Ecto neural progenitor cell (in vitro differentiated cells): ENCODE measurements around the gene FAM78B.

Experiments used
- DNase-seq: peaks from one replicate; pipeline ENCODE4 v3.0.0-alpha.2; 2018; ENCODE audit warnings: low spot score

FAM78B gene

GRCh38 chr1:166119471-166119965 lies 47.3 kb downstream of the FAM78B start:
- DNase-seq = no peak

GRCh38 chr1:166117776-166118175 lies 49.0 kb downstream of the FAM78B start:
- no peak for DNase-seq

GRCh38 chr1:166116026-166116425 lies 50.8 kb downstream of the FAM78B start:
- no peak for DNase-seq

- DNase-seq = no peak
These were observed 52.4 kb downstream of the FAM78B start for GRCh38 chr1:166114419-166114818.

GRCh38 chr1:166113630-166114029 lies 53.2 kb downstream of the FAM78B start:
- no peak for DNase-seq

GRCh38 chr1:166113031-166113430 lies 53.8 kb downstream of the FAM78B start:
- no peak for DNase-seq

- DNase-seq = no peak
These were observed 54.4 kb downstream of the FAM78B start for GRCh38 chr1:166112425-166112824.

GRCh38 chr1:166111430-166111829 lies 55.4 kb downstream of the FAM78B start:
- no peak for DNase-seq

- no peak for DNase-seq
These were observed 76.6 kb downstream of the FAM78B start for GRCh38 chr1:166090244-166090643.

GRCh38 chr1:166089804-166090203 lies 77.0 kb downstream of the FAM78B start:
- no peak for DNase-seq

GRCh38 chr1:166088572-166088955 lies 78.2 kb downstream of the FAM78B start:
- DNase-seq = no peak

GRCh38 chr1:166087734-166088571 lies 78.8 kb downstream of the FAM78B start:
- DNase-seq = no peak

- DNase-seq = peak; percentile 24
These were observed 80.5 kb downstream of the FAM78B start for GRCh38 chr1:166086113-166086883.

- no peak for DNase-seq
These were observed 82.2 kb downstream of the FAM78B start for GRCh38 chr1:166084613-166085012.

- DNase-seq = no peak
These were observed 82.9 kb downstream of the FAM78B start for GRCh38 chr1:166083887-166084286.

GRCh38 chr1:166082601-166083000 lies 84.2 kb downstream of the FAM78B start:
- no peak for DNase-seq

GRCh38 chr1:166080967-166081870 lies 85.6 kb downstream of the FAM78B start:
- no peak for DNase-seq

GRCh38 chr1:166080277-166080966 lies 86.4 kb downstream of the FAM78B start:
- DNase-seq = no peak

- no peak for DNase-seq
These were observed 87.5 kb downstream of the FAM78B start for GRCh38 chr1:166079276-166079675.

GRCh38 chr1:166073489-166073888 lies 93.3 kb downstream of the FAM78B start:
- no peak for DNase-seq

- no peak for DNase-seq
These were observed 97.4 kb downstream of the FAM78B start for GRCh38 chr1:166069390-166069789.
